HG03175 (cell line): ENCODE data around the gene KRT13.

Experiments used
- ATAC-seq: cut with Tn5 transposase; IDR thresholded peaks from one replicate; pipeline ENCODE4 v1.9.1; 2021; ENCODE audit warnings: mild to moderate bottlenecking, moderate library complexity; ENCODE audit not compliant: unreplicated experiment

Gene KRT13

GRCh38 chr17:41537990-41538389, 32.6 kb upstream of the KRT13 start:
- ATAC-seq = no peak

GRCh38 chr17:41537614-41537954, 32.2 kb upstream of the KRT13 start:
- no peak for ATAC-seq

- no peak for ATAC-seq
Observed at GRCh38 chr17:41536741-41537613, 31.6 kb upstream of the KRT13 start.

DNA sequence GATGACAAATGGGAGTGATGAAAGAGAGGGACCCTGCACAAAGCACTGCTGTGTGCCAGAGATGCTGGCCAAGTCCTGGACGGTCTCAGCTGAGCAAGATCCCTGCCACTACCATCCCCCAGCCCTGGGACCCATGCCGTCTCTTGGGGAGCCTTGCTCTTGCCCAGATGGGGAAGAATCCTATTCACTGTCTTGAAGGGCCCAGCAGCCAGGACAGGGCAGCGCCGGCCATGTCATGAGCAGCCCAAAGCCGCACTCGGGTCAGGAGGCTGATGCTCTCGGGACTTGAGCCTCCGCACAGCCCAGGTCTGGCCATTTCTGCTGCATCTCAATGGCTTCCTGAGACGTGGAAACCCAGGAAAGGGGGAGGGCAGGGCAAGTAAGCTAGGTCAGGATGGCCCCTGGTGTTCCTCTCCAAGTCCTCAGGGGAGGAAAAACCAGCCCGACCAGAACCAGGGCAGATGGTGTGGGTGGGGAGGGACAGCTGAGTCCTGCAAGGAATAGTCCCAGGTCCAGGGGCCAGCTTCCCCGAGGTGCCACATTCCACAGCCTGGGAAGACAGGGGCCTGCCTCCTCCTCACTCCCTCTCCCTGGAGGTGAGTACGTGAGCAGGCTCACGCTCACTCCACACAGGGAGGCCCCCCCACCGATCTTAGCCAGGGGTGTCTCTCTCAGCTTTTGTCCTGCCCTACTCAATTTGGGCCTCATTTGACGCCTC, 30.5 kb upstream of the KRT13 start:
- ATAC-seq = no peak

GRCh38 chr17:41534899-41535546, 29.6 kb upstream of the KRT13 start:
- no peak for ATAC-seq

DNA sequence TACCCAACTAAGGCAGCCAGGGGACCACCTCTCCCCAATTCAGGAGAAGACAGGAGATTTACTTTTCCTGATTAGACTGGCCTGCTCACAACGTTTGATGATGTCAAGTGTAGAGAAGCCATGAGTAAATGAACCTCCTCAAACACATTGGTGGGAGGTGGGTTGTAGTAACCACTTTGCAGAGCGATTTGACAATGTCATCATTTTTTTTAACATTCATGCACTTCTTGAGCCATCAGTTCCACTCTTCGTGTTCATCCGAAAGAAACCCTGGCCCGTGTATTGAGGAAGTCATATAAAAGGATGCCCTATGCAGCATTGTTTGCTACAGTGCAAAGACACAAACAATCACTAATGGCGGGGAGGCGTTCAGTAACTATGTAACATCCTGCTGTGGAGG, 28.2 kb upstream of the KRT13 start:
- ATAC-seq = no peak

DNA sequence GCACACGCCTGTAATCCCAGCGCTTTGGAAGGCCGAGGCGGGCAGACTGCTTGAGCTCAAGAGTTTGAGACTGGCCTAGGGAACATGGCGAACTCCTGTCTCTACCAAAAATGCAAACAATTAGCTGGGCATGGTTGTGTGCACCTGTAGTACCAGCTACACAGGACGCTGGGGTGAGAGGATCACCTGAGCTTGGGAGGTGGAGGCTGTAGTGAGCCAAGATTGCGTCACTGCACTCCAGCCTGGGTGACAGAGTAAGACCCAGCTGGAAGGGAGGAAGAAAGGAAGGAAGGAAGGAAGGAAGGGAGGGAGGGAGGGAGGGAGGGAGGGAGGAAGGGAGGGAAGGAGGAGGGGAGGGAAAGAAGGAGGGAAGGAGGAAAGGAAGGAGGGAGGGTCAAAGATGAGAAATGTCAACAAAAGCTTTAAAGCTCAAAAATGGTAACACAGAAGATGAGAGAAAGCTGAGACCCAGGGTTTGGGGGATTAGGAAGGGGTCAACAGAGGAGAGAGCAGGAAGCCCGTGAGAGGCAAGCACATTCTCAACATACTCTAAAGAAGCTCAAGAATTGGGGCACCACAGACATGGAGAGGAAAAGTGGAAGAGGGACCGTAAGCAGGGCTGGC, 27.6 kb upstream of the KRT13 start:
- no peak for ATAC-seq

GRCh38 chr17:41531993-41532392, 26.6 kb upstream of the KRT13 start:
- ATAC-seq = no peak

DNA sequence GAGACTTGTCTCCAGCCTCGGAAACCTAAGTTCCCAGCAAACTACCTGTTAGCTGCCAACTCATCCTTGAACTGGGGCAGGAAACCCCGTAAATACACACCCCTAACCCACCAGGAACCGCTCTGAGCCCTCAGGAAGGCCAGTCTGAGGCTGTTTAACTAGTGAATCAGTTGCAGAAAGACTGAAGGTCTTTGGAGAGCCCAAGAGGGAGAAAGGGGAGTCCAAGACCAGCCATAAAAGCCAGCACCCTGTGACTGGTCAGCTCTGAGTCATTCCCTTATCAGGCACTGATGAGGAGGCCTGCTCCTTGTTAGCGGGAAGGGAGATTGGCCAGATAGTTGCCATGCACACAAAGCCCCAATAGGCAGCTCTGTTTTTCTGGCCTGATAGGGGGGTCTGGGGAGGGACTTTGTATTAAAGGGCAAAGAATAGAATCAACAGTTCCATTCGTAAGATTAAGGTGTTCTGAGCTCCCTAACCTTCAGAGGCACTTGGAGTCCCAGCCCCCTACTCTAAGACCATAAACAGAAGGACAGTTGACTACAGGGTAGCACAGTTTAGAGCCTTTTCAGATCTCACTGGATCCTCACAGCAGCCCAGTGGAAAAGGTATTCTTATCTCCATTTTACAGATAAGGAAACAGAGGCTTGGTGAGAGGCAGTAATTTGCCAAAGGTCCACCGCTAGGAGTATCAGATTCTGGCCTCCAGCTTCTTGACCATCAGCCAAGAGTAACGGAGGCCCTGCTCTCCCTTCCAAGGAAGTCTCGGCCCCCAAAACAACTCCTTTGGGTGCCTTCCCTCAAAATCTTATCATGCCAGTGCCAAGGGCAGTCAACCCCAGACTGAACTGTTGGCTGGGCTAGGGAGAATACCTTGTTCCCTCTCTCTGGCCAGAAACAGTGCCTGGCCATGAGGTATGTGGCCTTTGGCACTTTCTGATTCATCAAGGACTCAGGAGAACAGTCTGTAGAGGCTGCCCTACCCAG, 24.9 kb upstream of the KRT13 start:
- ATAC-seq = no peak

- ATAC-seq = no peak
Observed at GRCh38 chr17:41529491-41529915, 24.1 kb upstream of the KRT13 start.

GRCh38 chr17:41528959-41529353, 23.5 kb upstream of the KRT13 start:
- ATAC-seq = no peak

GRCh38 chr17:41527063-41528023, 21.9 kb upstream of the KRT13 start:
- no peak for ATAC-seq

DNA sequence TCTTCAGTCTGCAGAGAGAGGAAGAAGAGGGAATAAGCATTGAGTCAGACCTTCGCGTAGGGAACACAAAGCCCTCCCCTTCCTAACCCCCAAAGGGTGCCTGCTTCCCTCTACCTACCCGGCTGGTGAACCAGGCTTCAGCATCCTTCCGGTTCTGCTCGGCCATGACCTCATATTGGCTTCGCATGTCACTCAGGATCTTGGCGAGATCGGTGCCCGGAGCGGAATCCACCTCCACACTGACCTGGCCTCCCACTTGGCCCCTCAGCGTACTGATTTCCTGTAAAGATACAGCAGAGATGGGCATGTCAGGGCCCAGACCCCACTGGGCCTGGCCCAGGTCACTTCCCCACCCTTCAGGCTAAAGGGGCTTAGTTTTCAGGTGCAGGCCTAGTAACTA, 18.8 kb upstream of the KRT13 start:
- no peak for ATAC-seq

DNA sequence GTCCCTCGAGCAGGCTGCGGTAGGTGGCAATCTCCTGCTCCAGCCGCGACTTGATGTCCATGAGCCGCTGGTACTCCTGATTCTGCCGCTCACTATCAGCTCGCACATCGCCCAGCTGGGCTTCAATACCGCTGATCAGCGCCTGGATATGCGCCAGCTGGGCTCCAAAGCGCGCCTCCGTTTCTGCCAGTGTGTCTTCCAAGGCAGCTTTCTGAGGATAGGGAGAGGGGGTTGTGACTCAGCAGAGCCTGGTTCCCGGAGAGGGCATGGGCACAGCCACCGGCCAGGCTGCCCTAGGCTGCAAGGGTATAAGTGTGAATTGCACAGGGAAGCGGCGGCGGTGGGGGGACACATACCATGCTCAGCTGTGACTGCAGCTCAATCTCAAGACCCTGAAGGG, 18.4 kb upstream of the KRT13 start:
- ATAC-seq = no peak

- no peak for ATAC-seq
Observed at GRCh38 chr17:41523225-41523593, 17.8 kb upstream of the KRT13 start.

GRCh38 chr17:41522301-41523224, 17.2 kb upstream of the KRT13 start:
- no peak for ATAC-seq

GRCh38 chr17:41521574-41522261, 16.3 kb upstream of the KRT13 start:
- no peak for ATAC-seq
